AG10803 (cell line): Measurements from ENCODE around the gene CELA3A.
A peak's percentile ranks its signal among the peaks of the same experiment; 100 is the strongest.
"Not testable (repeated sequence)": the region's sequence is repeated elsewhere in the genome, so short reads cannot be mapped to it uniquely, and the experiment has no call there.

Experiments used
- DNase-seq: peaks from one replicate; pipeline ENCODE4 v3.0.0; 2010; ENCODE audit warnings: low read depth
- H3K4me3 ChIP-seq: 2 replicates; pipeline ENCODE4 v1.5.1; 2011; ENCODE audit warnings: mild to moderate bottlenecking, low read length, control low read depth
- TF ChIP-seq, protein P1 (sequence below): conservative IDR thresholded peaks from 2 replicates; pipeline ENCODE4 v1.5.1; 2011; ENCODE audit warnings: mild to moderate bottlenecking, low read length, control low read depth, inconsistent platforms

The CELA3A gene

DNA sequence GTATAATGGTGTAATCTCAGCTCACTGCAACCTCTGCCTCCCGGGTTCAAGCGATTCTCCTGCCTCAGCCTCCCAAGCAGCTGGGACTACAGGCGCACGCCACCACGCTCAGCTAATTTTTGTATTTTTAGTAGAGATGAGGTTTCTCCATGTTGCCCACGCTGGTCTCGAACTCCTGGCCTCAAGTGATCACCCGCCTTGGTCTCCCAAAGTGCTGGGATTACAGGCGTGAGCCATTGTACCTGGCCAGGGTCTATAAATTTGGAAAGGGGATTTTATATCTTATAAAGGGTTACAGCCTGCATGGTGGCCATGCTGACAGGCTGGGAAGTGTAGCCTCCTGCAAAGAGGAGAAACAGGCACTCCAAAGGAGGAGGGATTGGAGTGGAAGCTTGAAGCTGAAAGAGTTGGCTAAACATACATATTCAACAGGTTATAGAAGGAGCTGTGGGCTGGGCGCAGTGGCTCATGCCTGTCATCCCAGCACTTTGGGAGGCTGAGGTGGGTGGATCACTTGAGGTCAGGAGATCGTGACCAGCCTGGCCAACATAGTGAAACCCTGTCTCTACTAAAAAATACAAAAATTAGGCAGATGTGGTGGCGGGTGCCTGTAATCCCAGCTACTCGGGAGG, 13.2 kb downstream of the CELA3A start:
- H3K4me3 ChIP-seq, DNase-seq: not testable (repeated sequence)

DNA sequence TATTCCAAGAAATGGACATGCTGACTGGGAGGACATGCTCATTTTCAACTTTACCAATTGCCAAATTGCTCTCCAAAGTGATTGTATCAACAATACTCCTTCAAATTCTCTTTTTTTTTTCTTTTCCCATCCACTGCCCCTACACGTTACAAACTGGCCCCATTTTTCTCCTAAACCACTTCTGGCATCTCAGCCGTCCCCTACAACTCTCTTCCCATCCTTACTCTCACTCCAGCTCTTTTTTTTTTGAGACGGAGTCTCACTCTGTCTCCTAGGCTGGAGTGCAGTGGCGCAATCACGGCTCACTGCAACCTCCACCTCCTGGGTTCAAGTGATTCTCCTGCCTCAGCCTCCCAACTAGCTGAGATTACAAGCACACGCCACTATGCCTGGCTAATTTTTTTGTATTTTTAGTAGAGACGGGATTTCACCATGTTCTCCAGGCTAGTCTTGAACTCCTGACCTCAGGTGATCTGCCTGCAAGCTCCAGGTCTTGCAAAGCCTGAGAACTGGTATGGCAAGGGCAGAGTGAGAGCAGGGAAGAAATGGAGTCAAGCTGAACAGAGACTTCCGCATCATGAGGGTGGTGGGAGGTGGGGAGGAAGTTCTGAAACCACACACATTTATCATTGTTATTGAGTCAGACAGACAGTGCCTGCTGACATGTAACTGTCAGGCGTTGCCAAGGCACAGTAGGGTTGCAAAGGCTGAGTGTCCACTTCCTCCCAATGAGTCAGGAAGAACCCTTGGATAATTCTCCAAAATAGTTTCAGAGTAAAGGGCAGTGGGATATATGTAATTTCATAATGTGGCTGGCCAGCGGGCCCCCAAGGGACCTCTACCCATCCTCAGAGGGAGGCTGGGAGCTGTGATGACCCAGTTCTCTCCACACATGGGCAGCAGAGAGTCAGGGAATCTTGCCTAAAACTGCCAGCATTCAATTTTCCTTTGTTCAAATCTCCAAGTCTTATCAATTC, 17.4 kb downstream of the CELA3A start:
- TF ChIP-seq, protein P1, sequence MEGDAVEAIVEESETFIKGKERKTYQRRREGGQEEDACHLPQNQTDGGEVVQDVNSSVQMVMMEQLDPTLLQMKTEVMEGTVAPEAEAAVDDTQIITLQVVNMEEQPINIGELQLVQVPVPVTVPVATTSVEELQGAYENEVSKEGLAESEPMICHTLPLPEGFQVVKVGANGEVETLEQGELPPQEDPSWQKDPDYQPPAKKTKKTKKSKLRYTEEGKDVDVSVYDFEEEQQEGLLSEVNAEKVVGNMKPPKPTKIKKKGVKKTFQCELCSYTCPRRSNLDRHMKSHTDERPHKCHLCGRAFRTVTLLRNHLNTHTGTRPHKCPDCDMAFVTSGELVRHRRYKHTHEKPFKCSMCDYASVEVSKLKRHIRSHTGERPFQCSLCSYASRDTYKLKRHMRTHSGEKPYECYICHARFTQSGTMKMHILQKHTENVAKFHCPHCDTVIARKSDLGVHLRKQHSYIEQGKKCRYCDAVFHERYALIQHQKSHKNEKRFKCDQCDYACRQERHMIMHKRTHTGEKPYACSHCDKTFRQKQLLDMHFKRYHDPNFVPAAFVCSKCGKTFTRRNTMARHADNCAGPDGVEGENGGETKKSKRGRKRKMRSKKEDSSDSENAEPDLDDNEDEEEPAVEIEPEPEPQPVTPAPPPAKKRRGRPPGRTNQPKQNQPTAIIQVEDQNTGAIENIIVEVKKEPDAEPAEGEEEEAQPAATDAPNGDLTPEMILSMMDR, result peak; percentile 61
- DNase-seq, result peak; percentile 90

DNA sequence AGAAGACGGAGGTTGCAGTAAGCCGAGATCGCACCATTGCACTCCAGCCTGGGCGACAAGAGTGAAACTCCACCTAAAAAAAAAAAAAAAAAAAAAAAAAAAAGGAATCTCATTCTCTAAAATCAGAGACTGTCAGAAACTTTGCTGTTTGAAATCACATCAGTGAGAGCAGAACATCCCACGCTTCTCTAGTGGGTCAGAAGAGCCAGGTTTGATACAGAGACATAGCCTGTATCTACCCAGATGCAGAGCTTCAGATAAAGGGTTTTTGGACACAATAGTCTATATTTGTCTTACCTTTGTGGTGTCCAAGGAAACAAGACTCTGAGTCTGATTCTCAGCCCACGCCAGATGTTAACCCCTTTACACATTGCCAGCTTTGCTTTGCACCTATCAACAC, 19.6 kb downstream of the CELA3A start:
- TF ChIP-seq, protein P1, result no peak
- no peak for DNase-seq
- H3K4me3 ChIP-seq, result no peak overlapping the region

More for the DNA sequence above, 17.4 kb downstream of the CELA3A start:
- no peak overlapping the region for H3K4me3 ChIP-seq

DNA sequence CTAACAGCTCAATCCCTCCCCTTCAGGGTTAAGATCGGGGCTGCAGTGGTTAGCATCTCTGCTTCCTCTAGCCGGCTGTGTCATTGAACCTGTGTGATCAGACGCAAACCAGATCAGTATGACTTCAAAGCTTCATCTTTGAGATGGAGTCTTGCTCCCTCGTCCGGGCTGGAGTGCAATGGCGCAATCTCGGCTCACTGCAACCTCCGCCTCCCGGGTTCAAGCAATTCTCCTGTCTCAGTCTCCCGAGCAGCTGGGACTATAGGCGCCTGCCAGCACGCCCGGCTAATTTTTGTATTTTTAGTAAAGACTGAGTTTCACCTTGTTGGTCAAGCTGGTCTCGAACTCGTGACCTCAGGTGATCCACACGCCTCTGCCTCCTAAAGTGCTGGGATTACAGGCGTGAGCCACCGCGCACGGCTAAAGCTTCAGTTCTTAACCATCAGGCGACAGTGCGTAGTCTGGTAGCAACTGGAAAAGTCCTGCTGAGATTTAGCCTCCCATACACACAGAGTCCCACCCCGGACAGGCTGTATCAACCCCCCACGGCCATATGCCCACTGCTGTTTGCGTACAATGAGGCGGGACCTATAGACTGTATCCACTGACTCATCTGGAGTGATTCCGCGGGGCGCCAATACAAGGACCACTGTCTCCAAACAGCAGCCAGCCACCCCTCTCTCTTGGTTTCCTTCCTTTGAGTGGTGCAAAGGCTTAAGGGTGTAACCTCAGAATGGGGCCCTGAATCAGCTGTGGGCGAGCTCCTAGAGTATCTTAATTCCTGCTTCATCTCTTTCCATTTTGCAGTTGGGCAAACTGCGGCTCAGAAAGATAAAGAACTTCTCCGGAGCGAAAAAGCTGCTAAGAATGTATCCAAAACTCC, 23.3 kb downstream of the CELA3A start:
- DNase-seq, result peak; percentile 67
- TF ChIP-seq, protein P1, result no peak; the same call in 1 of the 2 replicates
- H3K4me3 ChIP-seq, result peak overlapping the region; percentile 99

DNA sequence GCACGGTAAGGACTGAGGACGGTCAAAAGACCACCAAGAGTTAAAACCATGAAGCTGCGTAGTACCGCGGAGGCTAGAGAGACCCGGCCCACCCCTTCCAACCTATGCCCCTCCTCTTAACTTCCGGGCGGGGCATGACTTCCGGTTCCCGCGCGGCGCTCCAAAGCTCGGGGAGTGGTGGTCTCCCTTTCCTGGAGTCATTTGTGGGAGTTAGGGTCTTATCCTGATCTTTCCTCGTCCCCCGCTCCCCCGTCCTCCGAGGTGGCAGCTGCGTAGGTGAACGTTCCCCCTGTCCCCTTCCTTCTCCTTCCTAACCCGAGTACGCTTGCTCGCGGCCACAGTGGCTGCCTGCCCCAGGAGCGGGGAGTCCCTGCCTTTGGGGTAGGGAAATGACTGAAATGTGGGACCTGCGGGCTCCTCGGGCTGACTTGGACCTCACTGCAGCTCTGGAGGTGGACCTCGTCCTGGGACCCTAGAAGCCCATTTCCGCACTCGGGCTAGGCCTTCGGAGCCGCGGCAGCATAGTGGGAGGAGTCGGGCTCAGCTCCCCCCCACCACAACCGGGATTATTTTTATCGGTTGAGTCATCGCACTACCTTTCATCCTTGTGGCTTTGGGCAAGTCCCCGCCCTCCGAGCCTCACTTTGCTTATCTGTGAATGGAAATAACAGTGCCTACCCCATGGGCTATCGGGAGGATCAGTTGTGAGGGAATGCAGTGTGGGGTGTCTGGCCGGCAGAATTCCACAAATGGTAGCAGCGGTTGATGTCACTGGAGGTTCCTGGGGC, 24.1 kb downstream of the CELA3A start:
- DNase-seq, result peak; percentile 74
- H3K4me3 ChIP-seq, result peak overlapping the region; percentile 99
- TF ChIP-seq, protein P1, result no peak

DNA sequence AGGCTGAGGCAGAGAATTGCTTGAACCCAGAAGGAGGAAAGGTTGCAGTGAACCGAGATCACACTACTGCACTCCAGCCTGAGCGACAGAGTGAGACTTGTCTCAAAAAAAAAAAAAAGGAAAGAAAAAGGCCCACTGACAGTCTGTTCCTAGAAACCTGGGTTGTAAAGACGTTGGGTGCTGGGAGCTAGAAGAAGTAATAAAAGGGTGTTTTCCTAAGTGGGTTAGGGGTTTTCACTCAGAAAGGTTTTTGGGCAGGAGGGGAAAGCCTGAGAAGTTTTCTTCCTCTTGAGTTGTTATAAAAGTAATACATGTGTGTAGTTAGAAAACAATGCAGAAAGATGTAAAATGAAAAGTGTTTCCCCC, 25.4 kb downstream of the CELA3A start:
- no peak for DNase-seq
- TF ChIP-seq, protein P1, result no peak
- no peak overlapping the region for H3K4me3 ChIP-seq
